Sigmoid colon (tissue), 3 donors: ENCODE data around the gene SSBP3.

Experiments
- CTCF ChIP-seq, 4 experiments: fragments of 450-650 bp in 3 of 4; fragments of 200-600 bp in 1 of 4; IDR thresholded peaks; one replicate each; pipeline ENCODE4 v1.5.1; 2016 to 2019; ENCODE audit warnings: antibody characterized with exemption in 4 of 4, mild to moderate bottlenecking in 3 of 4, moderate library complexity in 2 of 4
- POLR2A ChIP-seq, 2 donors: fragments of 450-650 bp; IDR thresholded peaks; one replicate each; pipeline ENCODE4 v1.6.1; 2016; ENCODE audit warnings: antibody characterized with exemption in 2 of 2, mild to moderate bottlenecking in 2 of 2, moderate library complexity in 2 of 2

- no peak for TF ChIP-seq CTCF (IDR thresholded peaks at IDR 0.05)
- TF ChIP-seq POLR2A (IDR thresholded peaks at IDR 0.05), result no peak
Observed at GRCh38 chr1:54453509-54453908, 47.3 kb upstream of the SSBP3 start.
